ENCODE measurements around the gene PTPRN2. TPM values are rescaled to one million over a fixed set of nuclear protein-coding genes. Genes with fewer than 3 reads are reported as not detected.
A peak's percentile ranks its signal among the peaks of the same experiment; 100 is the strongest.

PTPRN2 gene
- total RNA-seq, 2 experiments from 2014 or later: 7.0 to 7.2 TPM

DNA sequence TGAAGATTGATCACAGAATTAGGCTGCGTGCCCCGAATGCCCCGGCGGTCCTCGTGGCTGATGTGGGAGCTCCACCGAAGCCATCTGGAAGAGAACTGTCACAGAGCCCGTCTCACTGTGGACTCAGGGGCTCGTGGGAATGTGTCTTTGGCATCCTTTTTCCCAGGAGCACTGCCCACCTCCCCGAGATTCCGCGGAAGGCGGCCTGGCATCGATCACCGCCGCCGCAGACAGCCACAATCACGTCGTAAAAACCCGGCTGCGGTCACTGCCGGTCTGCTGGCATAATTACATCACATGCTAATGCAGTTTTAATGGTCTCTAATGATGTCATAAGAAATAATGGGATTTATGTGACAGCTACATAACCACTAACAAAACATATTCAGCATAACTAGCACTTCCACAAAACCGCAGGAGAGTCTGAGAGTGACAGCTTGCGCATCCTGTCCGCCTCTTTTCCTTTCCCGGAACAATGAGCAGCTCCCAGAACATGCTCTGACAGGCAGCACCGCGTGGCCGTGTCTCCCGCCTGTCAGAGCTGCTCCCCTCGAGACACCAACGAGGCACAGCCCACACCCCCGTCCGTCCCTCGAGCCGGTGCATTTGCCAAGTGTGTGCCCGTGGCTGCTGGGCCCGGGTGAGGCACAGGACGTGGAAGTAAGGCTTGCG is 490.0 kb downstream of the PTPRN2 start:
- Mint-ChIP-seq H3K27ac (no peak overlapping the region), H3K4me1 (ENCODE audit: low read depth) (no peaks in the 10 kb centered on the region), H3K4me3 (no peak overlapping the region), H3K36me3 (ENCODE audit: low read depth) (no peaks in the 10 kb centered on the region), H3K27me3 (ENCODE audit: low read depth) (no peaks in the 10 kb centered on the region), H3K9me3 (ENCODE audit: insufficient read depth) (no peaks in the 10 kb centered on the region)
- ChIA-PET POLR2A (no interaction called here), CTCF (no interaction called here)
- DNase-seq (no peak), ATAC-seq (no peak)

DNA sequence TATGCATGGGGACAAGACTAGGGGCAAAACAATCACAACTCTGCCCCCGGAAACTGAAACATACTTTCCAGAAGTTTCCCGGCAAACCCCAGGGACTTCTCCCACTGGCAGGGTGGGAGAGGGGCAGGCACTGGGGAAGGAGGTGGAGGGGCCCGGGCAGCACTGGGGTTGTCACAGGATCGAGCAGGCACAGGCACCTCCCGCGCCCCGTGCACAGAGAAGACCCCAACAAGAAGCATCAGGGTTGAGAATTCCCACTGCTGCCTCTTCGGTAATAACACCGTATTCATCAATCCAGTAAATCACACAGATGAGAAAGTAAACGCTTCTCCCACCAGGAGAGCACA is 490.5 kb downstream of the PTPRN2 start:
- no peak overlapping the region for H3K4me3 Mint-ChIP-seq
- no peak overlapping the region for H3K27ac Mint-ChIP-seq
- no peaks in the 10 kb centered on the region for H3K9me3 Mint-ChIP-seq (ENCODE audit: insufficient read depth)
- DNase-seq (no peak), ATAC-seq (no peak)
- H3K4me1 Mint-ChIP-seq (ENCODE audit: low read depth): no peaks in the 10 kb centered on the region
- no peaks in the 10 kb centered on the region for H3K27me3 Mint-ChIP-seq (ENCODE audit: low read depth)
- CTCF ChIA-PET: no interaction called here
- POLR2A ChIA-PET: no interaction called here
- no peaks in the 10 kb centered on the region for H3K36me3 Mint-ChIP-seq (ENCODE audit: low read depth)

DNA sequence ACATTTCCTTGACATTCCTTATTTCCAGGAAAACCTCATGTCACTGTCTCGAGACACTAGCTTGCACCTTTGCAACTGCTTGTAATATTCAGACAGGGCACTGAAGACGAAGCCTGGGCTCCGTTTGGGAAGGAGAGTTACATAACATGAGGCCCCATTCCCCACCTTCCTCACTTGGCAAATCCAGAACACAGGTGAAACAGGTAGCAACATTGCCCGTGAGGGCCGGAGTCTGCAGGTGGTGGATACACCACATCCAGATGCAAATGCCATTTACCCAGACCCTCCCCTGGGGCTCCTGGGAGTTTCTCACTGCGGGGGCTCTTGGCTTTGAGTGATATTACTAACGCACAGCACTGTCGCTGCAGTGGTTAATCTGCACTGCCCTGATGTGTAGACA is 491.0 kb downstream of the PTPRN2 start:
- Mint-ChIP-seq H3K27ac (no peak overlapping the region), H3K9me3 (ENCODE audit: insufficient read depth) (no peaks in the 10 kb centered on the region), H3K4me3 (no peak overlapping the region), H3K4me1 (ENCODE audit: low read depth) (no peaks in the 10 kb centered on the region), H3K27me3 (ENCODE audit: low read depth) (no peaks in the 10 kb centered on the region), H3K36me3 (ENCODE audit: low read depth) (no peaks in the 10 kb centered on the region)
- ChIA-PET POLR2A (no interaction called here), CTCF (no interaction called here)
- no peak for ATAC-seq
- DNase-seq: peak; percentile 14

DNA sequence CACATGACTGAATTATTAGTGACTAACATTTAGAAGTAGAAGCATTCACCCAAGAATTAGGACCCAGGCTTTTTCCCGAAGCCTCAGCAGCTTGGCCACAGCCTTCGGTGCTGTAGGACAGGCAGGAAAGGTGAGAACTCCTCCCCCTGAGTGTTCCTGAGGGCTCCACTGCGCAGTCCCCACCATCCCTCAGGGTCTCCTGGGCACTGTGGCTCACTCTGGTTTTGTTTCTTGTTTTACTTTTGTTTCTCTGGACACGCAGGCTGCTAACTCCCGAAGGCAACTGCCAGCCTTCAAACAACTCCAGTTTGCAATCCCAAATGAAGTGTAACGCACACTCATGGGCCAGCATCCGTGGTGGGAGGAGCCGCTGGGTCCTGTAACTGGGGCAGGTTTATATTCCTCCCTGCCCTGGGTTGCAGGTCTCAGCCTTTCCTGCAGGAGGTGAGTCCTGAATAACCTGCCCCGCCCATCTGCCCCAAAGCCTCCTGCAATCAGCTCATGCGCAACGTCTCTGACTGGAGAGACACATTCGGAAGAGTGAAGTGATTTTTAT is 492.9 kb downstream of the PTPRN2 start:
- no peak overlapping the region for H3K4me3 Mint-ChIP-seq
- H3K36me3 Mint-ChIP-seq (ENCODE audit: low read depth): no peaks in the 10 kb centered on the region
- ATAC-seq: no peak
- POLR2A ChIA-PET: no interaction called here
- H3K4me1 Mint-ChIP-seq (ENCODE audit: low read depth): no peaks in the 10 kb centered on the region
- no peaks in the 10 kb centered on the region for H3K27me3 Mint-ChIP-seq (ENCODE audit: low read depth)
- no peak for DNase-seq
- peaks cover 4% of the 10 kb centered on the region for H3K9me3 Mint-ChIP-seq (ENCODE audit: insufficient read depth)
- CTCF ChIA-PET: no interaction called here
- H3K27ac Mint-ChIP-seq: no peak overlapping the region

DNA sequence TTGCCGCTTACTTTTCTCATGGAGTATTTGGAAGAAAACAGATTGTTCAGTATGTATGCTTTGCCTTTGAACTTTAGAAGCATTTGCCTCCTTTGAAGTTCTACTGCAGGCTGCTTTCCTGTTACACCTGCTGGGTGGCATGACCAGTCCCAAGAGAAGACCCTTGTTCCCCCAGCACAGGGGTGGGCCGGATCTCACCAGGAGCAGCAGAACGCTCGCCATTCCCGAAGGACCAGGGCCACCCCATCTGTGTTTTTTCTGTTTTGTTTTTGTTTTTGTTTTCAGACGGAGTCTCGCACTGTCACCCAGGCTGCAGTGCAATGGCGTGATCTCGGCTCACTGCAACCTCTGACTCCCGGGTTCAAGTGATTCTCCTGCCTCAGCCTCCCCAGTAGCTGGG is 493.6 kb downstream of the PTPRN2 start:
- DNase-seq (no peak), ATAC-seq (no peak)
- no peaks in the 10 kb centered on the region for H3K27me3 Mint-ChIP-seq (ENCODE audit: low read depth)

DNA sequence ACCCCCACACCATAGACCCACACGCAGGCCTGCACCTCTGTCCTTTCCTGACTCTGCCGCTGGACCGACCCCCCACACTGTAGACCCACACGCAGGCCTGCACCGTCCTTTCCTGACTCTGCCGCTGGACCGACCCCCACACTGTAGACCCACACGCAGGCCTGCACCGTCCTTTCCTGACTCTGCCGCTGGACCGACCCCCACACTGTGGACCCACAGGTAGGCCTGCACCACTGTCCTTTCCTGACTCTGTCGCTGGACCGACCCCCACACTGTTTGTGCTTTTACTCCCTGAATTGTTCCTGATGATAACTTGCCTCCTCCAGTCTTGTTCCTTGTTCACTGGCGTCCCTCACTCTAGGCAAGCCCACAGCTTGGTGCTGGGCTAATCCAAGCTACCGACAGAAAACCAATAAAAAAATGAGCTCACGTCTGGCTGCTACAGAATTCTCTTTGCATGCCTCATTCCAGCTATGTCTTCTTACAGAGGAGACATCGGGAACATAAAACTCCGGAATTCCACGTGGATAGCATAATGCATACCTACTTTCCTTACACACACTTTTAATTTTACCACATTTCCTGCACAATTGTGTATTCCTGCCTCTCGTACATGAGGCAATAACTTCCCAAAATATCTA is 494.3 kb downstream of the PTPRN2 start:
- Mint-ChIP-seq H3K27me3 (ENCODE audit: low read depth) (no peaks in the 10 kb centered on the region), H3K36me3 (ENCODE audit: low read depth) (no peaks in the 10 kb centered on the region), H3K4me1 (ENCODE audit: low read depth) (no peaks in the 10 kb centered on the region), H3K27ac (no peak overlapping the region), H3K9me3 (ENCODE audit: insufficient read depth) (peaks cover 5% of the 10 kb centered on the region), H3K4me3 (no peak overlapping the region)
- DNase-seq: no peak
- ATAC-seq: no peak
- ChIA-PET POLR2A (no interaction called here), CTCF (no interaction called here)

More for the DNA sequence above, 493.6 kb downstream of the PTPRN2 start:
- ChIA-PET CTCF (no interaction called here), POLR2A (no interaction called here)
- H3K9me3 Mint-ChIP-seq (ENCODE audit: insufficient read depth): peaks cover 5% of the 10 kb centered on the region
- H3K4me3 Mint-ChIP-seq: no peak overlapping the region
- no peak overlapping the region for H3K27ac Mint-ChIP-seq
- no peaks in the 10 kb centered on the region for H3K36me3 Mint-ChIP-seq (ENCODE audit: low read depth)
- H3K4me1 Mint-ChIP-seq (ENCODE audit: low read depth): no peaks in the 10 kb centered on the region

DNA sequence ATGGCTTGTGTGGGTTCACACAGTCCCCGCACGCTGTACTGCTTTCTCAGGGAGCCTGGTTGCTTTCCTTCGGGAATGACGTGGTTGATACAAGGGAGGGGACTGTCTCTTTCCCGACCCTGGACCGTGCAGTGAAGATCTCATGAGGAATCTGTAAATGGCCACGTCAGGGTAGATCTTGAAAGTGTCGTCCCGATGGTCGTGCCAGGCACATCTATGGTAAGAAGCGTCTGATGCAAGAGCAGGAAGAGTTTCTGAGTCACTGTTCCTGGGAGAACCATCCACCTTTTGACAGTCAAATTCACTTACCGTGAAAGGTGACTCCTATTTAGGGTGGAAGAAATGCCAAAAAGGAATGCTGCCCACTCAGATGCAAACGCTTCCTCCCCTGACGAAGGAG is 500.4 kb downstream of the PTPRN2 start:
- ATAC-seq (no peak), DNase-seq (no peak)
- ChIA-PET POLR2A (no interaction called here), CTCF (no interaction called here)
- Mint-ChIP-seq H3K4me3 (no peak overlapping the region), H3K4me1 (ENCODE audit: low read depth) (no peaks in the 10 kb centered on the region), H3K9me3 (ENCODE audit: insufficient read depth) (peaks cover 12% of the 10 kb centered on the region), H3K27me3 (ENCODE audit: low read depth) (no peaks in the 10 kb centered on the region), H3K27ac (no peak overlapping the region), H3K36me3 (ENCODE audit: low read depth) (peaks cover 2% of the 10 kb centered on the region)

DNA sequence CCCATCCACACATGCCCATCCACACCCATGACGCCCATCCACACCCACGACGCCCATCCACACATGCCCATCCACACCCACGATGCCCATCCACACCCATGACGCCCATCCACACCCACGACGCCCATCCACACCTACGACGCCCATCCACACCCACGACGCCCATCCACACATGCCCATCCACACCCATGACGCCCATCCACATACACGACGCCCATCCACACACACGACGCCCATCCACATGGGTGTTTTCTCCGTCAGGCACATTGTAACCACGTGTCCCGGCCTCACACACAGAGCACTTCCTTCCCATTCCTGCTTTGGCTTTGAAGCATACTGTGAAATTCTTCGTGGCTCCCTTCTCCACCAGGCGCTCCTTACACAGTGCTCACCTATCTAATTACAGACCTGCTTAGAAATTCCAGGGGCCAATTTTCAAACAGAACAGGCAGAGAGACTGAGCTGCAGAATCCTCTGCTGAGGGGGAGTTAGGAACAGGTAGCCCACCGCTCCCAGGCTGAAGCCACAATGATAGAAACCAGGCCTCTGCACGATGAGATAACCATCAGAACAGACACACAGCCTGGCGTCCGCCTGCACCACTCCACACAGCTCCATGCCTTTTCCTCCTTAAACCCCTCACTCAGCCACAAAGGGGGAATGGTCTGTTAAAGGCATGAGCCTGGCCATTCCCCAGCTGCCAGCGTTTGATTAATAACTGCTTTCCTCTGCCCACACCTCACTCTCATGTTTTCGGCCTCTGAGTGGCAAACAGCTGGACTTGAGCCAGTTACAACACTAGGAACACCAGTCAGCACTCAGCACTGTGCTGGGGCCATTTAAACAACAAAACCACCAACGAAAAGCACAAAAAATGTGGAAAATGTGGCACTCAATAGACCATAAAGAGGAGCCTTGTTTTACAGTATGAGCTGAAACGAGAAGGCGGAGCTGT is 501.6 kb downstream of the PTPRN2 start:
- no peak for DNase-seq
- CTCF ChIA-PET: no interaction called here
- no peaks in the 10 kb centered on the region for H3K4me1 Mint-ChIP-seq (ENCODE audit: low read depth)

DNA sequence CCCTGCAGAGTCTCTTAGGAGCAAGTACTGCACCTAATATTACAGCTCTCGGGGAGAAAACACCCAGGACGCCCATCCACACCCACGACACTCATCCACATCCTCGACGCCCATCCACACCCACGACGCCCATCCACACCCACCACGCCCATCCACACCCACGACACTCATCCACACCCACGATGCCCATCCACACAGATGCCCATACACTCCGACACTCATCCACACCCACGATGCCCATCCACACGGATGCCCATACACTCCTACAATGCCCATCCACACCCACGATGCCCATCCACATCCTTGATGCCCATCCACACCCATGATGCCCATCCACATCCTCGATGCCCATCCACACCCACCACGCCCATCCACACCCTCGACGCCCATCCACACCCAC is 503.1 kb downstream of the PTPRN2 start:
- CTCF ChIA-PET: no interaction called here
- Mint-ChIP-seq H3K9me3 (ENCODE audit: insufficient read depth) (peaks cover 7% of the 10 kb centered on the region), H3K4me1 (ENCODE audit: low read depth) (no peaks in the 10 kb centered on the region), H3K36me3 (ENCODE audit: low read depth) (peaks cover 2% of the 10 kb centered on the region), H3K27me3 (ENCODE audit: low read depth) (no peaks in the 10 kb centered on the region), H3K27ac (no peak overlapping the region), H3K4me3 (no peak overlapping the region)
- POLR2A ChIA-PET: no interaction called here
- ATAC-seq (no peak), DNase-seq (no peak)

More for the DNA sequence above, 501.6 kb downstream of the PTPRN2 start:
- Mint-ChIP-seq H3K36me3 (ENCODE audit: low read depth) (peaks cover 2% of the 10 kb centered on the region), H3K9me3 (ENCODE audit: insufficient read depth) (peaks cover 12% of the 10 kb centered on the region), H3K4me3 (no peak overlapping the region), H3K27me3 (ENCODE audit: low read depth) (no peaks in the 10 kb centered on the region), H3K27ac (no peak overlapping the region)
- no peak for ATAC-seq
- POLR2A ChIA-PET: no interaction called here

DNA sequence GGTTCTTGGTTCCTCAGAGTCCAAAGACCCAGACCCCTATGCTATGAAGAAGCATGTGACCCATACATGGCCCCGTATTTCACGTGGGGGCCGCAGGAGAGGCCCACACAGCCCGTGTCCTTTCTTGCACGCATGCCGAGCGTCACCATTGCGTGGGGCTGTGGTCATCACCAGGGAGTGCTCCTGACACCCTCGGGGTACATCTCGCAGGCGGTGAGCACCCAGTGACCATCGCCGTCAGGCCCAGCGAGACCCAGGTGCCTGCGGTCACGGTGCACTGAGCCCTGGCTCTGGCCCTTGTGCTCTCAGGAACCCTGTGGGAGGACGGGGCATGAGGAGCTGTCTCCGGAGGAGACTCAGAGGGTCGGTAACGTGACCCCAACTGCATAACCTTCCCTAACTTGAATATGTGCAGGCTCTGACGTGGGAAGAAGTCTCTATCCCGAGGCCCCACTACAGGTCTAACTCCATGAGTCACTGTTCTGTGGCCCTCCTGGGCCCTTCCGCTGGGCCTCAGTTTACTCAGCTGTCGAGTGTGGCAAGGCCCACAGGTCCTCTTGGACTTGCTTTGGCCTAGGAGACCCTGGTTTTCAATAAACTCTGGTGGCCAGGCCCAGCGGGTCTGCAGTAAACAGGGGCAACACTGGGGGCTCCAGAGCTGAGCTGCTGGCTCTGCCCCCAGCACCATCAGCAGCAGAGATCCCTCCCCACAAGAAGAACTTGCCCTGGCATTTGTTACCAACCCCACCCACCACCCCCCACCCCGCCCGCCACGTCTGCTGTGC is 503.9 kb downstream of the PTPRN2 start:
- Mint-ChIP-seq H3K27me3 (ENCODE audit: low read depth) (no peaks in the 10 kb centered on the region), H3K4me3 (no peak overlapping the region), H3K4me1 (ENCODE audit: low read depth) (no peaks in the 10 kb centered on the region), H3K36me3 (ENCODE audit: low read depth) (peaks cover 2% of the 10 kb centered on the region), H3K27ac (no peak overlapping the region), H3K9me3 (ENCODE audit: insufficient read depth) (peaks cover 7% of the 10 kb centered on the region)
- ChIA-PET POLR2A (no interaction called here), CTCF (no interaction called here)
- no peak for DNase-seq
- no peak for ATAC-seq

DNA sequence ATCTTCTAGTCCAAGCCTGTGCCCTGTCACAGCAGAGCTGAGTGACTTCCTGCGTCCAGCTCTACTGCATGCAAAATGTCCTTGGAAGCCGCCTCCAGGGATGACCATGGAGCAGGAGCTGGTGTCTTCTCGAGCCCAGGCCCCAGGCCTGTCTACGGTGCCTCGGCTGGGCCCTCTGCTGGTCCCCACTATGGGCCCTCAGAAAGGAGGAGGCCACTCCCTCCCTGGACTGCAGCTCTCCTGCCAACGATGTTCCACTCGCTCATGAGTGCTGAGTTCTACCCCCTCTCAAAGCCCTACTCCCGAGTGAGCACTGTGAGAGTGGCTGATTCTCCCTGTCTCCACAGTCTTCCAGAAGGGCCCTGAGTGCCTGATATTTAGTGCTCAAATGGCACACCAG is 504.9 kb downstream of the PTPRN2 start:
- H3K27me3 Mint-ChIP-seq (ENCODE audit: low read depth): no peaks in the 10 kb centered on the region
- peaks cover 2% of the 10 kb centered on the region for H3K36me3 Mint-ChIP-seq (ENCODE audit: low read depth)
- no peak for DNase-seq
- ATAC-seq: no peak
- H3K4me3 Mint-ChIP-seq: no peak overlapping the region
- no peaks in the 10 kb centered on the region for H3K4me1 Mint-ChIP-seq (ENCODE audit: low read depth)
- ChIA-PET CTCF (no interaction called here), POLR2A (no interaction called here)
- peaks cover 7% of the 10 kb centered on the region for H3K9me3 Mint-ChIP-seq (ENCODE audit: insufficient read depth)
- H3K27ac Mint-ChIP-seq: no peak overlapping the region

All from activated CD8-positive, alpha-beta T cell treated with anti-CD3 and anti-CD28 coated beads, Interleukin-2, amount 10 ng/mL, durations not matched to agents 7 days and 5 days (primary cell).